CD14-positive monocyte (primary cell): ENCODE results near the gene CCDC141. TPM values are rescaled to one million over a fixed set of nuclear protein-coding genes. Genes with fewer than 3 reads are reported as not detected.

Experiments
- DNase-seq, 3 donors: peaks; one replicate each; pipeline ENCODE4 v3.0.0-alpha.2; 2011 to 2022
- H2AFZ ChIP-seq: 2 replicates; pipeline ENCODE4 v1.6.0; 2012; ENCODE audit warnings: mild to moderate bottlenecking, low read depth, low read length, inconsistent platforms; ENCODE audit not compliant: insufficient read depth, poor library complexity, severe bottlenecking
- H3K27ac ChIP-seq, 2 donors: 1 replicate in 1 of 2; 2 replicates in 1 of 2; pipeline ENCODE4 v1.5.1; 2012 to 2013; ENCODE audit warnings: low read length in 2 of 2, control low read depth in 1 of 2, inconsistent platforms in 1 of 2, low read depth in 1 of 2, mild to moderate bottlenecking in 1 of 2
- H3K27me3 ChIP-seq, 2 donors: one replicate each; pipeline versions ENCODE4 v1.6.0 to v1.6.1; 2011 to 2013; ENCODE audit warnings: low read length in 2 of 2; ENCODE audit not compliant: control insufficient read depth in 2 of 2, insufficient read depth in 2 of 2
- H3K36me3 ChIP-seq, 2 donors: replicated peaks in 1 of 2; 1 replicate in 1 of 2; 2 replicates in 1 of 2; pipeline versions ENCODE4 v1.5.1 to v1.6.1; 2012 to 2013; ENCODE audit warnings: low read length in 2 of 2, control low read depth in 1 of 2, inconsistent platforms in 1 of 2, mild to moderate bottlenecking in 1 of 2; ENCODE audit not compliant: insufficient read depth in 2 of 2, control insufficient read depth in 1 of 2
- H3K4me1 ChIP-seq, 2 donors: 1 replicate in 1 of 2; 2 replicates in 1 of 2; pipeline versions ENCODE4 v1.5.1 to v1.6.1; 2012 to 2013; ENCODE audit warnings: low read length in 2 of 2, control low read depth in 1 of 2, inconsistent platforms in 1 of 2, mild to moderate bottlenecking in 1 of 2, moderate library complexity in 1 of 2; ENCODE audit not compliant: insufficient read depth in 2 of 2, control insufficient read depth in 1 of 2
- H3K4me2 ChIP-seq: replicated peaks from 2 replicates; pipeline ENCODE3; 2012; ENCODE audit warnings: low read length, moderate library complexity, mild to moderate bottlenecking; ENCODE audit not compliant: poor library complexity, severe bottlenecking; ENCODE audit errors: extremely low read depth
- H3K4me3 ChIP-seq, 3 experiments: fragments of 200-600 bp in 1 of 3; sonication (generic) in 1 of 3; replicated peaks in 1 of 3; 1 replicate in 2 of 3; 2 replicates in 1 of 3; pipeline ENCODE4 v1.5.1; 2011 to 2013; ENCODE audit warnings: low read length in 3 of 3, mild to moderate bottlenecking in 3 of 3, control low read depth in 2 of 3, low read depth in 2 of 3, inconsistent platforms in 1 of 3, moderate library complexity in 1 of 3
- H3K79me2 ChIP-seq: 2 replicates; pipeline ENCODE4 v1.6.0; 2012; ENCODE audit warnings: mild to moderate bottlenecking, control low read depth, inconsistent platforms, low read length, moderate library complexity; ENCODE audit not compliant: insufficient read depth
- H3K9ac ChIP-seq: 2 replicates; pipeline ENCODE4 v1.6.0; 2017; ENCODE audit warnings: low read length, mild to moderate bottlenecking; ENCODE audit not compliant: insufficient read depth, poor library complexity, severe bottlenecking
- H3K9me3 ChIP-seq, 2 donors: replicated peaks in 1 of 2; 1 replicate in 1 of 2; 2 replicates in 1 of 2; pipeline versions ENCODE4 v1.5.1 to v1.6.1; 2012 to 2013; ENCODE audit warnings: low read length in 2 of 2, control low read depth in 1 of 2; ENCODE audit not compliant: control insufficient read depth in 1 of 2, insufficient read depth in 1 of 2
- H4K20me1 ChIP-seq: 2 replicates; pipeline ENCODE4 v1.6.0; 2012; ENCODE audit warnings: mild to moderate bottlenecking, low read length, control low read depth, moderate library complexity; ENCODE audit not compliant: insufficient read depth
- H3K27ac Mint-ChIP-seq, 7 donors: one replicate each; pipeline ENCODE4 v1.8.0; 2020; ENCODE audit warnings: mild to moderate bottlenecking in 7 of 7, mixed read lengths in 7 of 7, moderate library complexity in 6 of 7, inconsistent platforms in 2 of 7
- H3K27me3 Mint-ChIP-seq, 3 donors: one replicate each; pipeline ENCODE4 v1.8.0; 2021 to 2022; ENCODE audit warnings: low read depth in 3 of 3, mild to moderate bottlenecking in 3 of 3, mixed read lengths in 3 of 3, moderate library complexity in 3 of 3, inconsistent platforms in 1 of 3
- H3K36me3 Mint-ChIP-seq, 2 donors: one replicate each; pipeline ENCODE4 v1.8.0; 2020; ENCODE audit warnings: mixed read lengths in 2 of 2, inconsistent platforms in 1 of 2, mild to moderate bottlenecking in 1 of 2
- H3K4me1 Mint-ChIP-seq: one replicate; pipeline ENCODE4 v1.8.0; 2020; ENCODE audit warnings: mild to moderate bottlenecking, mixed read lengths
- H3K4me3 Mint-ChIP-seq, 2 donors: one replicate each; pipeline ENCODE4 v1.8.0; 2020; ENCODE audit warnings: mild to moderate bottlenecking in 2 of 2, mixed read lengths in 2 of 2, moderate library complexity in 1 of 2
- H3K9me3 Mint-ChIP-seq, 7 donors: one replicate each; pipeline ENCODE4 v1.8.0; 2020 to 2022; ENCODE audit warnings: mixed read lengths in 7 of 7, mild to moderate bottlenecking in 6 of 7, moderate library complexity in 6 of 7, inconsistent platforms in 2 of 7
- CTCF ChIP-seq: fragments of 200-600 bp; IDR thresholded peaks from one replicate; pipeline ENCODE4 v1.8.0; 2022; ENCODE audit warnings: antibody characterized with exemption, mild to moderate bottlenecking
- WGBS: methylation state at CpG from one replicate; pipeline ENCODE4 v1.1.5; 2013; ENCODE audit warnings: missing lambda C conversion rate; ENCODE audit not compliant: insufficient coverage; 5-methylcytosine and 5-hydroxymethylcytosine counted together
- intact Hi-C, 2 donors: fragments of 100-400 bp; cut with micrococcal nuclease; formaldehyde crosslinking; loops; one replicate each; pipeline versions ENCODE4 v1.15.0 to v1.15.1; 2023
- polyA plus RNA-seq, 3 donors: library from polyadenylated mRNA; depleted of rRNA in 1 of 3; unstranded in 2 of 3; stranded (reverse) in 1 of 3; fragments of 300-500 nt in 2 of 3; fragments of >200 nt in 1 of 3; fragmentation: Illumina TruSeq in 2 of 3; gene quantifications; 1 replicate in 2 of 3; 2 replicates in 1 of 3; pipeline ENCODE4 v1.2.3, GENCODE V29; 2012 to 2021

CCDC141 gene
- polyA plus RNA-seq, 3 donors = not detected

- Mint-ChIP-seq H3K4me3 (no peak overlapping the region), H3K4me1 (no peaks in the 10 kb centered on the region), H3K27ac (no peak overlapping the region), H3K9me3 (peaks cover 0 to 15% (median 4%) of the 10 kb centered on the region in 7 donors), H3K36me3 (no peaks in the 10 kb centered on the region), H3K27me3 (peaks cover 0 to 1% (median 0%) of the 10 kb centered on the region in 3 donors)
- Histone ChIP-seq H3K27ac (no peak overlapping the region), H4K20me1 (no peaks in the 10 kb centered on the region), H3K27me3 (no peaks in the 10 kb centered on the region), H3K79me2 (no peaks in the 10 kb centered on the region), H3K4me1 (no peaks in the 10 kb centered on the region), H3K9ac (no peak overlapping the region), H3K4me2 (no peak overlapping the region), H3K9me3 (no peaks in the 10 kb centered on the region), H3K4me3 (no peak overlapping the region), H3K36me3 (no peaks in the 10 kb centered on the region), H2AFZ (no peak overlapping the region)
- 100% methylated on average over 1 of the region's 2 CpGs for WGBS
- intact Hi-C loops = no loop called here
- TF ChIP-seq CTCF = no peak
- DNase-seq = no peak
Measured at GRCh38 chr2:178980815-178981214, 69.1 kb downstream of the CCDC141 start.

- no peaks in the 10 kb centered on the region for H3K4me1 Mint-ChIP-seq
- Histone ChIP-seq H3K27ac (no peak overlapping the region), H4K20me1 (no peaks in the 10 kb centered on the region), H3K9me3 (no peaks in the 10 kb centered on the region), H3K4me2 (no peak overlapping the region), H3K27me3 (no peaks in the 10 kb centered on the region), H3K4me3 (no peak overlapping the region), H3K36me3 (no peaks in the 10 kb centered on the region), H3K79me2 (no peaks in the 10 kb centered on the region), H3K9ac (no peak overlapping the region), H3K4me1 (no peaks in the 10 kb centered on the region), H2AFZ (no peak overlapping the region)
- no peak for TF ChIP-seq CTCF
- H3K9me3 Mint-ChIP-seq = peaks cover 0 to 15% (median 4%) of the 10 kb centered on the region in 7 donors
- no peak overlapping the region for H3K27ac Mint-ChIP-seq
- no peak overlapping the region for H3K4me3 Mint-ChIP-seq
- DNase-seq = no peak
- no peaks in the 10 kb centered on the region for H3K36me3 Mint-ChIP-seq
- intact Hi-C loops = no loop called here
- H3K27me3 Mint-ChIP-seq = peaks cover 0 to 1% (median 0%) of the 10 kb centered on the region in 3 donors
- WGBS = no CpG with 5 or more reads among the region's 2 CpGs
Measured at GRCh38 chr2:178978667-178979066, 71.3 kb downstream of the CCDC141 start.
